HUDEP-2 (cell line): ENCODE results near the gene NARF.
"Not testable (repeated sequence)": the region's sequence is repeated elsewhere in the genome, so short reads cannot be mapped to it uniquely, and the experiment has no call there.

Experiments used
- DNase-seq, 76 experiments: peaks; one replicate each; lab custom pipeline; 2025; ENCODE audit not compliant: unreplicated experiment in 76 of 76; lab: John Stamatoyannopoulos, UW

The NARF gene

GRCh38 chr17:82445542-82445941 lies 13.0 kb upstream of the NARF start:
- no peak for DNase-seq

DNA sequence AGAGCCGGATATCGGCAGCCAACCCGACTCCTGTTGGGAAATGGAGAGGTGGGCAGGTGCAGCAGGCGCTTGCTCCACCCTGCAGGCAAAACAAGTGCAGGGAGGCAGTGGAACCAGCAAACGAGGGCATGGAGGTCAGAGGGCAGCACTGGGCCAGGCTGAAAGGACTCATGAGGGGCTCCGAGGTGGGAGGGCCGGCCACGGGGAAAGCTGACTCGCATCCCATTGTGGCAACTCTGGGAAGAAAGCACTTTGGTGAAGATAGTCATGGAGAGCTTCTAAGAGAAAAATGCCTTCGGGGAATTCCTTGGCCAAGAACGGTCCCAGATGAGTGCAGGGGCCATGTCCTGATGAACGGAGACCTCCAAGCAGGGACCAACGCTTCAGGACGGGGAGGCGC lies 12.4 kb upstream of the NARF start:
- DNase-seq = no peak

- no peak for DNase-seq
These were observed 11.9 kb upstream of the NARF start for GRCh38 chr17:82446649-82447048.

DNA sequence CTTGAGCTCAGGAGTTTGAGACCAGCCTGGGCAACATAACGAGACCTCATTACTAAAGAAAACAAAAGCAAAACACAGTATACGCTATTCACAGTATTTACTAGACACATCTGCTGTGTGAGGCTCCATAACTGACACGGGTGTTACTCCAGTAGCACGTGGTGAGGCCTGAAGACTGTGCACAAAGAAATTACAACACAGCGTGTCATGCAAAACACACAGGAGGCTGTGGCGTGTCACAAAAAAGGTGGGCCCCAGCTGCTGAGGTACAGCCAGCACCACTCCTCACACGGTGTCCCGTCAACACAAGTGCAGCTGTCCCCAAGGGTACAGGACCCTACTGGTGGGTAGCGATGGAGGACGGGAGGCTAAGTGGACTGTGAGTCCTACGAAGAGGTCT lies 10.7 kb upstream of the NARF start:
- no peak for DNase-seq

GRCh38 chr17:82449131-82449882 lies 9.2 kb upstream of the NARF start:
- no peak for DNase-seq

DNA sequence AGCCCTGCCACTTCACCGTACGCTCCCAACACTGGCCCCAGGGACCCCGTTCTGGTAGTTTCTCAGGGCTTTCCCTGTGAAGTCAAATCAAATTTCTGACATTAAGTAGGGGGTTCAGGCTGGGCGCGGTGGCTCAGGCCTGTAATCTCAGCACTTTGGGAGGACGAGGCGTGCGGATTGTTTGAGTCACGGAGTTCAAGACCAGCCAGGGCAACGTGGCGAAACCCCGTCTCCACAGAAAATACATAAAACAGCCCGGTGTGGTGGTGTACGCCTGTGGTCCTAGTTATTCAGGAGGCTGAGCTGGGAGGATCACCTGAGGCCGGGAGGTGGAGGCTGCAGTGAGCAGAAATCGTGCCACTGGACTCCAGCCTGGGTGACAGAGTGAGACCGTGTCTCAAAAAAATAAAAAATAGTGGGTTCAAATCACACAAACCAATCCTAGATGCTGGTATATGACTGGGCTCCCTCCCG lies 8.6 kb upstream of the NARF start:
- DNase-seq = no peak

DNA sequence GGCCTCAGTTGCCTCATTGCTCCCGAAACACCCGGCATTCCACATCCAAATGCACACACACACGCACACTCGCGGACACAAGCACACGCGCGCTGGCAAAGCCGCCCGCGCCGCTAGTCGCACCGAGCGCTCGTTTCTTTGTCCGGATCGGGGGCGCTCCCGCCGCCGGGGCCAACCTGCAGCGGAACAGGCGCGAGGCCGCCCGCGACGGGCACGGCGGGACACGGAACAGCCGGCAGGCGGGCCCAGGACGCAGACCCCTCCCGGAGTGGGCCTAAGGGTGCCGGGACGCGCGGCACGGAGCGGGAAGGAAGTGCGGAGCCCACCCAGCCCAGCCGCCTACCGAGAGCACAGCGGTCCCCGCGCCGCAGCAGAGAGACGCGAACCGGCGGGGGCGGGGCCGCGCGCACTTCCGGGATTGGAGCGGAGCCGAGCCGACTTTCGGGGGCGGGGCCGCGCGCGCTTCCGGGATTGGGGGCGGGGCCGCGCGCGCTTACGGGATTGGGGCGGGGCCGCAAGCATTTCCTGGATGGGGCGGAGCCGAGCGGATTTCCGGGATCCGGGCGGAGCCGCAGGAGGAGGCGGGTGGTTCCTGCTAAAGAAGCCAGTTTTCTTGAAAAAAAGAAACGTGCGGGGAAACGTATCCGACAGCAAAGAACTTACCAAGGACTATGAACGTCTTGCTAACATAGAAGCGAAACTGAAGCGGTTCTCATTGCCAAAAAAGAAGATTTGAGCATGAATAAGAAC lies 8.0 kb upstream of the NARF start, which contains the start of gene CYBC1:
CYBC1 (minus strand) TSS at position 396 of the 750 bp plus-strand sequence. CDS start 1,498 bp downstream, outside the sequence.
- peak in 73 of 76 experiments; percentile 39 to 91 (median 81) for DNase-seq

GRCh38 chr17:82452162-82452561 lies 6.4 kb upstream of the NARF start:
- no peak for DNase-seq

DNA sequence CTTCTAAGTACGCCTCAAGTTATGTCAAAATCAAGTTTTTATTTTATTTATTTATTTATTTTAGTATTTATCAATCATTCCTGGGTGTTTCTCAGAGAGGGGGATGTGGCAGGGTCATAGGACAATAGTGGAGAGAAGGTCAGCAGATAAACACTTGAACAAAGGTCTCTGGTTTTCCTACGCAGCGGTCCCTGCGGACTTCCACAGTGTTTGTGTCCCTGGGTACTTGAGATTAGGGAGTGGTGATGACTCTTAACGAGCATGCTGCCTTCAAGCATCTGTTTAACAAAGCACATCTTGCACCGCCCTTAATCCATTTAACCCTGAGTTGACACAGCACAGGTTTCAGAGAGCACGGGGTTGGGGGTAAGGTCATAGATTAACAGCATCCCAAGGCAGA lies 5.4 kb upstream of the NARF start:
- DNase-seq = not testable (repeated sequence)

DNA sequence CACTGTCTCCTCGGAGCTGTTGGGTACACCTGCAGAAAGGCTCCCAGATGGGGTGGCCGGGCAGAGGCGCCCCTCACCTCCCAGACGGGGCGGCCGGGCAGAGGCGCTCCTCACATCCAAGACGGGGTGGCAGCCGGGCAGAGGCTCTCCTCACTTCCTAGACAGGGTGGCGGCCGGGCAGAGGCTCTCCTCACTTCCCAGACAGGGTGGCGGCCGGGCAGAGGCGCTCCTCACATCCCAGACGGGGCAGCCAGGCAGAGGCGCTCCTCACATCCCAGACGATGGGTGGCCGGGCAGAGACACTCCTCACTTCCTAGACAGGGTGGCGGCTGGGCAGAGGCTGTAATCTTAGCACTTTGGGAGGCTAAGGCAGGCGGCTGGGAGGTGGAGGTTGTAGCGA lies 4.8 kb upstream of the NARF start:
- not testable (repeated sequence) for DNase-seq

- DNase-seq = peak in 15 of 76 experiments; percentile 5 to 49 (median 20)
These were observed 1.2 kb upstream of the NARF start for GRCh38 chr17:82457073-82457928.

- peak in 3 of 76 experiments; percentile 67 to 88 (median 69) for DNase-seq
These were observed 687 bp upstream of the NARF start for GRCh38 chr17:82457929-82458178.

DNA sequence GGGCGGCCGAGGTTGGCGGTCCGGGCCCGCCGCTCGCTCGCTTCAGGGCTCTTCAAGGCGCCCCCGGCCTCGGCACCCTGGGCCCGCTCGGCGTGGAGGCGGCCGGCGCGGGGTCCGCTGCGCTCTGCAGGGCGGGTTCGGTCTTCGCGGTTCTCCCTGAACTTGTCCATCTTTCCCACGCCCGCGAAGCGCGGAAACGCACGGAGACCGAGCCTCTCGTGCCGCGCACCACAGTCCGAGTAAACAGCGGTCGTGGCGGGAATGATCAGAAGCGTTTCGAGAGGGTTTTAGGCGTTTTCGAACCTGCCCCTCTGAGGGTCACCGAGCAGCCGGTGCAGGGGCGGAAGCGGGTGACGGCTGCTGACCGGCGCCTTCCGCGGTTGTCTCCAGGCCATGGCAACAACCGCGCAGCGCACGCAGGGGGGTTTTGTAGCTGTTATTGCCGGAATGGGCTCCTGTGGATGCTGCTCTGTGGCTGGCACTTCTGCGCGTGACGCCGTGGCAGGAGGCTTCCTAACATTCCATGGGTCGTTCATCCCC lies 414 bp downstream of the NARF start:
- DNase-seq = peak in 2 of 76 experiments; percentile 22 to 32

DNA sequence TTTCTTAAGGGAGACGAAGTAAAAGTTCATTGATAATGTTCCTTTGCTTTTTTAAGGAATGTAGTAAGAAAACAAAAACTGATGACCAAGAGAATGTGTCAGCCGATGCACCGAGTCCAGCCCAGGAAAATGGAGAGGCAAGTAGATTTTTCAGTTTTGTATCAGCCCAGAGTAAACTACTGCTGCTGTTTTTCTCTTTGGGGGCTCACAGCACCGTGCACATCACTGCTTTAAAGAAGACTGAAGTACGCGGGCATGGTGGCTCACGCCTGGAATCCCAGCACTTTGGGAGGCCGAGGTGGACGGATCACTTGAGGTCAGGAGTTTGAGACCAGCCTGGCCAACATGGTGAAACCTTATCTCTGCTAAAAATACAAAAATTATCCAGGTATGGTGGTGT lies 1.4 kb downstream of the NARF start:
- not testable (repeated sequence) for DNase-seq

DNA sequence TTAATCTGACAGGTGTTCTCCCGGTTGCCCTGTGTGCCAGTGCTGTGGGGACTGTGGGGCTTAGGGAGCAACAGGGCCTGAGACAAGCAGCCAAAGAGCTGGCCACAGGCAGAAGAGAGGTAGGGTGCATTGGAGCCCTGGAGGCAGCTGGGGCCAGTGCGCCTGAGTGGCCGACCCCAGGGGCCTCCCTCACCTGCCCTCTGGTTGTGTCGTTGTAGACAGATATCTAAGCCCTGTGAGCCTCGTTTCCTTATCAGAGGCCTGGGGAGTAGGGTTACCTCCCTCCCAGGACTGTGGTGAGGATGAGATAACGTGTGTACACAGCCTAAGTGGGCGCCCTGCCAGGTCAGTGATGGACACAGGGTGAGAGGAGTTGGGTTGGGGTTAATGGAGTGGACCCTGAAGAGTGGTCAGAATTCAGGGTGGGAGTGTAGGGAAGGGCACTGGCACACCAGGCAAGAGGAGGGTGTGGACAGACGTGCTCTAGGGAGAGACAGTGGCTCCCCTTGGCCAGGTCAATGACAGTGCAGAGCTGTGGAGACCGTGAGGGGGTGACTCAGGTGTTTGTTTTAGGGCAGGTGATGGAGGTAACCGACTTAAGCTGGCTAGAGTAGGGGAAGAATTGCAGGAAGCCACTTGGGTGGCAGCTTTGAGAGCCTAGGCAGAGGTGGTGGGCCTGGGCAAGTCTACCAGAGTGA lies 3.4 kb downstream of the NARF start:
- peak in 75 of 76 experiments; percentile 44 to 96 (median 87) for DNase-seq

GRCh38 chr17:82463391-82463790 lies 4.8 kb downstream of the NARF start:
- no peak for DNase-seq

DNA sequence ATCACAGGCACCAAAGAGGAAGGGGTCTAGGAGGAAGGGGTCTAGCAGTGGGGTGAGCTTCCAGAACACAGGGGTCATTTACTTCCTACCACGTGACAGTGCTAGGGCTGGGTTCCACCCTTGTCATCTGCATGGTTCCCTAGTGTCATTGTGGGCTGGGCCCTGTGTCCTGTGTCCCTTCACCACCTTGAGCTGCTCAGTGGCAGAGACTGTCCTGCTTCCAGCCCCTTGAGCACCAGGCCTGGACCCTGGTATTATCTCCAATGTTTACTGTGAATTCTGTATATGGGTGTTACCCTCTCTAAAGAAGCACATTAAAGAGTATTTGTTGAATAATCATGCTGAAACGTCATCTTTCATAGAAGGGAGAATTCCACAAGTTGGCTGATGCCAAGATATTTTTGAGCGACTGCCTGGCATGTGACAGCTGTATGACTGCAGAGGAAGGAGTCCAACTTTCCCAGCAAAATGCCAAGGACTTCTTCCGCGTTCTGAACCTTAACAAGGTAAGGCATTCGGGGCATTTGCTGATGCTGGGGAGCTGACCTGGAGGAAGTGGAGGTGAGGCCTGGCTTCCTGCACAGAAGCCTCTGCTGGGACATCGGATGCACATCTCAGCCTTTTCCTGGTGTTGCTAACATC lies 5.5 kb downstream of the NARF start:
- DNase-seq = no peak

GRCh38 chr17:82464567-82464929 lies 6.0 kb downstream of the NARF start:
- DNase-seq = no peak

GRCh38 chr17:82465023-82465603 lies 6.6 kb downstream of the NARF start:
- peak in 24 of 76 experiments; percentile 7 to 47 (median 20) for DNase-seq
